Esophagus mucosa (tissue), 1 donor: ENCODE measurements around the gene SMARCA5. TPM values are rescaled to one million over a fixed set of nuclear protein-coding genes. Genes with fewer than 3 reads are reported as not detected.

Experiments
- total RNA-seq: library from RNA; stranded (reverse); gene quantifications from one replicate; pipeline ENCODE4 v1.2.4, GENCODE V29; 2023
- donor health status: DM: yes; HTN: yes; CAD: no.

Gene SMARCA5
- total RNA-seq, 1 donor from 2014 or later = 17.9 TPM

Other genes with a start within 250 kb of the SMARCA5 start
- gene GAB1, start 176.8 kb upstream of the SMARCA5 start, total RNA-seq = 30.2 TPM
- gene FREM3, start 187.0 kb downstream of the SMARCA5 start, total RNA-seq = not detected